Measurements from ENCODE around the gene MSRB1. TPM values are rescaled to one million over a fixed set of nuclear protein-coding genes. Genes with fewer than 3 reads are reported as not detected.

The MSRB1 gene
- total and polyA plus RNA-seq, 2 of the 8 experiments (the other 6 are each of a cell fraction or from before 2014, with no cell fraction given), result 28.2 to 51.4 TPM

GRCh38 chr16:1983544-1984346 lies 40.7 kb upstream of the MSRB1 start, which contains the start of gene GFER (continued):
- TF ChIP-seq CTCF (IDR thresholded peaks at IDR 0.05; ENCODE audit: control extremely low read depth in 1 of 3, insufficient read depth in 1 of 3, low read depth in 1 of 3, low read length in 3 of 3) (peak in 2 of 3 experiments; percentile 58 to 60; a peak in 3 of 4 replicates), EP300 (IDR thresholded peaks at IDR 0.05; ENCODE audit: borderline replicate concordance in 1 of 2, low read depth in 2 of 2, low read length in 2 of 2) (0 out of 3 replicates have a peak, but pooled peaks of 1 of the 2 experiments have one; percentile 48), GTF2F1 (IDR thresholded peaks at IDR 0.05; ENCODE audit: borderline replicate concordance, low read depth, low read length) (no peak), RNF2 (IDR thresholded peaks at IDR 0.05; ENCODE audit: borderline replicate concordance, low read depth, low read length, missing control alignments, poor library complexity, severe bottlenecking) (no peak), CHD1 (IDR thresholded peaks at IDR 0.05; ENCODE audit: low read depth, low read length) (no peak), TAF1 (IDR thresholded peaks at IDR 0.05; ENCODE audit: low read depth, low read length) (peak; percentile 91), NANOG (IDR thresholded peaks at IDR 0.05; ENCODE audit: insufficient read depth, low read depth, low read length, poor library complexity, severe bottlenecking) (no peak), HDAC2 (IDR thresholded peaks at IDR 0.05; ENCODE audit: borderline replicate concordance in 1 of 2, low read depth in 2 of 2, low read length in 2 of 2) (peak in 1 of 2 experiments; percentile 81; a peak in 3 of 4 replicates), EGR1 (IDR thresholded peaks at IDR 0.05; ENCODE audit: borderline replicate concordance, low read depth, low read length) (no peak; the same call in 1 of the 2 replicates), RBBP5 (IDR thresholded peaks at IDR 0.05; ENCODE audit: borderline replicate concordance, low read depth, low read length) (peak; percentile 85; the same call in 1 of the 2 replicates), CBX5 (IDR thresholded peaks at IDR 0.05; ENCODE audit: low read depth, low read length) (no peak), BCL11A (IDR thresholded peaks at IDR 0.05; ENCODE audit: low read depth in 2 of 2, low read length in 2 of 2) (no peak), ATF3 (IDR thresholded peaks at IDR 0.05; ENCODE audit: insufficient read depth, low read depth, low read length) (no peak), PHF8 (conservative IDR thresholded peaks at IDR 0.05; ENCODE audit: low read depth, low read length) (no peak; the same call in 1 of the 2 replicates)

Data from H1 (cell line).